ENCODE measurements around the gene TMIGD3.

Gene TMIGD3

DNA sequence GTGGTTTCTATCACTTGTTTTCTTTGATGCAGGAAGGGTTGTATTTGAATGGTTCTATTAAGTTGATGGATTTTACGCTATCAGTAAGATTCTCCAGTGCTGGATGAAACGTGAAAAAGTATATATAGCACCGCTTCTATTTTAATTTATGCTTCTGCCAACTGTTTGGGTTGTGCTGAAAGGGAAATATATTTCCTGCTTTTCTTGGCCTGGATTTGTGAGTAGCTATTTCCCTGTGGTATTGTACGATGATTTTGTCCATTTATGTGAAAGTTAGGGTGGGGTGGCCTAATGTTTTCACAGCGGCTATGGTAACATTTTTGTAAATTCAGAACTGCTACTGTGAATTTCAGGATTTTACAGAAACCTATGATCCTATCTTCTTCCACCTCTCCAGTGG is 29.3 kb downstream of the TMIGD3 start:
- DNase-seq, result no peak

GRCh38 chr1:111471538-111471937 is 31.9 kb downstream of the TMIGD3 start:
- no peak for DNase-seq

- DNase-seq, result no peak
These were observed 32.4 kb downstream of the TMIGD3 start for GRCh38 chr1:111471012-111471411.

- no peak for DNase-seq
These were observed 32.8 kb downstream of the TMIGD3 start for GRCh38 chr1:111470596-111470995.

DNA sequence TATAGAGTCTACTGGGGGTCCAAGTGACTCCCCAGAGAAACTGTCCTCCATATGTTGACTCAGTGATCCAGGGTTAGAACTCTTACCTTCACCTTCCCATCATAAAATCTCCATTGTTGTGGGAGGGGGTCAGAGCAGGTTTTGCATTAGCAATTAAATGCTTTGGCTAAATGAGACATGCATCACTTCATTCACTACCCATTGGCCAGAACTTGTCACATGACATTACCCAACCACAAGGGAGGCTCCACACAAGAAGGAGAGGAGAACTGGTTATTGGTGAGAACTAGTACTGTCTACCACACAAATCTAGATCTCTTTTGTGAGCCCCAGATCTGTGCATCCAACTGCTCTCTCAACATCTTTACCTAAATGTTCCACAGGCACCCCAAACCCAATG is 33.9 kb downstream of the TMIGD3 start:
- DNase-seq, result no peak

- DNase-seq, result no peak
These were observed 34.7 kb downstream of the TMIGD3 start for GRCh38 chr1:111468717-111469100.

GRCh38 chr1:111467865-111468716 is 35.3 kb downstream of the TMIGD3 start:
- no peak for DNase-seq

GRCh38 chr1:111466480-111466879 is 37.0 kb downstream of the TMIGD3 start:
- DNase-seq, result no peak

GRCh38 chr1:111465754-111466153 is 37.7 kb downstream of the TMIGD3 start:
- no peak for DNase-seq

DNA sequence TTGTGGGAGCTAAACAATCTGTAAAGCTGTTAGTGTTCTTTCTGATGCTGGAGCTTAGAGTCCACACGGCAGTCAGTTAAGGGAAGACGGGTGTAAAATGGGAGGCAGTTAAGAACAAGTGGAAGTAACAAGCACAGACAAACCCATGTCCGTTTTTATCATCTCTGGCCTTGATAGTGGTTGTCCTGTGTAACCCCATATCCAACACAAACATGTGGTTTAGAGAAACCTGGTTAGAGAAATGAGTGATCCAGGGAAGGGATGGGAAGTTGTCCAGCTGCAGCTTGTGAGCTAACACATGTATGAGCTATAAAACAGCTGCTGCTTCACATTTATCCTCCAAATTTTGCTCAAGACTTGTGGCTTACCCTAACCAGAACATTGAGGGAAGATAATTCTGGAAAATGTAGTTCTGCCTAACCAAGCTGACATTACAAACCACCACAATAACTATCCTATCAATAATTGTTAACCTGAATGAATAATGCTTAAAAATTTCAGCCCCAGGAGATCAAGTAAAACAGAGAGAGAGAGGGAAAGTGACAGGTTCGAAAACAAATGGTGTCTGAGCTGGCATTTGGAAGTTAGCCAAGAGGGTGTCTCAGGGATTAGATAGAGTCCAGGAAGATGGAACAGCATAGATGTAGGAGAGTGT is 40.3 kb downstream of the TMIGD3 start:
- DNase-seq, result no peak

DNA sequence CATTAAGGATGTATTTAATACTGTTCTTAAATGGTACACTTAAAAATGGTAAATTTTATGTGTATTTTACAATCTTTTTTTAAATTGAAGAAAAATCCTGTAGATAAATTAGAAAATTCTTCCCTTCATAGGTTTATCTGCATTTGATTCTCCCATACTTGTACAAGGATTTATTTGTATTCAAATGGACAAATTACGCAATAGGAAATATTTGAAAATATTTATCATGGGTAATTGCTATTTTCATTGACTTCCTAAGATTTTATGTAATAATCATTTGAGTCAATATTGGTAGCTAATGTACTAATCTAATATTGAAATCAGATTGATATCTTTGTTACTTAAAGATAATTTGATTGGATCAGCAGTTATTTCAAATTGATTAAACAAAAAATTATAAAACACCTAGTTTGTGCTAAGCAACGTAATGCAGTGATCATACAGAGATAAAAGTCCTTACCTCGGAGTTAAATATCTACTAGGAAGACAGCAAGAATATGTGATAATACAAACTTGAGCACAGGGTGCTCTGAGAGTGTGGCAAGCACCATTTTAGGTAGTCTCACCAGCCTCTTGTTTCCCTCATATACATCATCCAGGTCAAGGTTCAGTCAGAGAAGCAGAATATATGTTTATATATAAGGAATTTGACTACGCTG is 40.9 kb downstream of the TMIGD3 start:
- DNase-seq, result no peak

DNA sequence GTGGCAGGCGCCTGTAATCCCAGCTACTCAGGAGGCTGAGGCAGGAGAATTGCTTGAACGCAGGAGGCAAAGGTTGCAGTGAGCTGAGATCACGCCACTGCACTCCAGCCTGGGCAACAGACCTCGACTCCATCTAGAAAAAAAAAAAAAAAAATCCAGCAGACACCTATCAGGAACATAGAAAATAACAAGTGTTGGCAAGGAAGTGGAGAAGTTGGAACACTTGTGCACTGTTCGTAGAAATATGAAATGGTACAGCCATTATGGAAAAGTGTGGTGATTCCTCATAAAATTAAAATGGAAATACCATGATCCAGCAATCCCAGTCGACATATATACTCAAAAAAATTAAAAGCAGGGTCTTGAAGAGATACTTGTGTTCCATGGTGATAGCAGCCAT is 41.7 kb downstream of the TMIGD3 start:
- no peak for DNase-seq

DNA sequence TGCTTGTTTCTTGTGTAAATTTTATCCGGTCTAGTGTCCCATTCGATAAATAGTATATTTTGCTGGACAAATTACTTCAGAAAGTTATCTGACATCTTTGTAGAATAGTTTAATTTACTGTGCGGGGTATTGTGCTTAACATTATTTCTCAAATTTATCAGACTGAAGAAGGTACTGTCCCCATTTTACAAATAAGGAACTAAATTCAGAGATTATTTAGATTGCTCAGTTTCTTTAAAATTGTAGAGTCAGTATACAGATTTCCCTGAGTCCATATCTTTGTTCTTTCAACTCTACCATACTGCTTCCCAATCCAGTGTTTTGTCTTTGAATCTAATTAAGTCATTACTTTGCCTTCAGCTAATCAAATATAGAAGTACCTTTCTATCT is 47.8 kb downstream of the TMIGD3 start:
- DNase-seq, result no peak

- DNase-seq, result no peak
These were observed 48.4 kb downstream of the TMIGD3 start for GRCh38 chr1:111454859-111455641.

GRCh38 chr1:111453706-111454105 is 49.7 kb downstream of the TMIGD3 start:
- DNase-seq, result no peak

GRCh38 chr1:111452581-111452980 is 50.9 kb downstream of the TMIGD3 start:
- no peak for DNase-seq

- DNase-seq, result no peak
These were observed 53.2 kb downstream of the TMIGD3 start for GRCh38 chr1:111450185-111450584.

- DNase-seq, result no peak
These were observed 53.8 kb downstream of the TMIGD3 start for GRCh38 chr1:111449703-111450017.

DNA sequence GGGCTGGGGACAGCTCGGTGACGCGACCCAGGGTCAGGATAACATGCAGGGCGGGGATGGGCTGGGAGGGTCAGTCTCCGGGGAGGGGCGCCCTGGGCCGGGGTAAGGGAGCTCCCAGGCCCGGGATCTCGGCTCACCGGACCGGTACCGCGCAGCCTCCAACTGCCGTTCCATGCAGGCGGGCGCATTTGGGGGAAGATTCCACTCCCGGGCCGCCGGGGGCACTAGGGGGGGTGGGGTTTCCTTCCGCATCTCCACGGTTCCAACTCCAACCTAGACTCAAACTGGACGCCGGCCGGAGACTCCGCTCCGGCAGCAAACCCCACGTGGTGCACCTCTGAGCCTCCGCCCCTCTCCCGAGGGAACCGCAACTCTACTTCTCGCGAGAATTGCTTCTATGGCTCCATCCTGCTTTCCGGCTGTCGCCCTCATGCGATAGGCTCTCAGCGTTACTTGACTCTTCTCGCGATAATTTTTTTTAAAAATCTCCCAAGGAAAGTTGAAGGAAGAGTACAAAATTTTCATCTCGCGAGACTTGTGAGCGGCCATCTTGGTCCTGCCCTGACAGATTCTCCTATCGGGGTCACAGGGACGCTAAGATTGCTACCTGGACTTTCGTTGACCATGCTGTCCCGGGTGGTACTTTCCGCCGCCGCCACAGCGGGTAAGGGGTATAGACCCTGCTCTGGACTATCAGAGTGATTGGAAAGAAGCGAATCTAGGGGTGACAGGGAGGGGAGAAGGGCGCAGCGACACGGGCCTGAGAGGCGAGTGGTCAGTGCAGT is 54.3 kb downstream of the TMIGD3 start, which contains the start of the genes ATP5PB and WDR77:
TSS of gene ATP5PB (plus strand) at position 547 of the 785 bp plus-strand sequence. CDS start at position 625, 78 bp downstream.
TSS of gene WDR77 (minus strand) at position 339 of the 785 bp plus-strand sequence. CDS start at position 252, 87 bp downstream.
- DNase-seq, result peak; percentile 98

DNA sequence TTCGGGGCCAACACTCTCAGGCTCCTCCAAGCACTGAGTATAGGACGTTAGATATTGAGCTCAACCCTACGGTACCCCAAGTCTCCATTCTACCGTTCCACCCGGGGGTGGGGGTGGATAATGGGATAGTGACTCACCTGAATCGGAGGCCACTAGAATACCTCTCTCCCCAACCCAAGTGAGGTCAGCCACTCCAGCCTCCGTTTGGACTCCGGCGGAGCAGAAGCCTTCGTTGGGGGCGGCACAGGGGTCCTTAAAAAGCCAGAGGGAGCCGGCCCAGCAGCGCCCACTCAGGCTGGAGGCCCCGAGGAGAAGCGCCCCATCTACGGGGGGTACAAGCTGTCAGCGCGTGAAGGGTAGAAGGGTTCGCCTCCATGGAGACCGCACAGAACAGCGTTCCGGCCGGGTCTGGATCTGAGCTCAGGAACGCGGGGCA is 54.9 kb downstream of the TMIGD3 start:
- DNase-seq, result no peak

GRCh38 chr1:111446967-111447892 is 56.2 kb downstream of the TMIGD3 start:
- DNase-seq, result no peak
